GM10847 (cell line): ENCODE results near the gene PLEKHO1.

Experiments
- POLR2A ChIP-seq: IDR thresholded peaks from 2 replicates; pipeline ENCODE4 v1.6.1; 2011; ENCODE audit not compliant: insufficient read length; ENCODE audit errors: extremely low read depth

The PLEKHO1 gene

GRCh38 chr1:150161747-150162581 is 12.2 kb downstream of the PLEKHO1 start:
- no peak for TF ChIP-seq POLR2A

DNA sequence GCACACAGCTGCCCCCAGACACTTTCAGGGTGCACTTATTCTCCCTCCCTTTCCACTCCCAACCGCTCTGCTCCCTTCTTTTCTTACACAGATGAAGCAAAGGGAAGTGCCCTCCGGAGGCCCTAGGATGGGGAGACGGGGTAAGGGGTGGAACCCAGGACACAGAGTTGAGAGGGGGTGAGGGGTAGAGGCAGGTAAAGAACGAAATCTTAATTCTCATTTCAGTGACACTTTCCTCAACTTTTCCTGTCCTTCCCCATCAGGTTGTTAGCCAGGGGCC is 12.8 kb downstream of the PLEKHO1 start:
- TF ChIP-seq POLR2A, result no peak

- peak; percentile 31 for TF ChIP-seq POLR2A
Measured at GRCh38 chr1:150162862-150163706, 13.4 kb downstream of the PLEKHO1 start.

DNA sequence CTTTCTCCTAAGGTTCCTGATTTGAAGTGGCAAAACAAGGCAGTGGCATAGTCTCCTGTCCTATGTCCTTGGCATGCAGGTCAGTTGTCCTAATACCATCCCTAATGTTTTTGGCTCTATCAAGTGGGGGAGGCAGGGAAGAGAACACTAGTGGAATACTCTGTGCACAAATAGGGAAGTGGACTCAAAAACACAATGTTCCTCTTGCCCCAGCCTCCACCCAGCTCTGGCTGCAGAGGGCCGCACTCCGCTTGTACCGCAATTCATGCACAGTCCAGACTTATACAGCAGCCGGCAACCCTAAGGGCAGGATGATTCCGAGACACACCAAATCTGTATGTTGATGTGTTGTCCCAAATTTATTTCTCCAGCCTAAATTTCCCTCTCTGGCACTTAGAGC is 14.5 kb downstream of the PLEKHO1 start:
- TF ChIP-seq POLR2A, result no peak

GRCh38 chr1:150164779-150165178 is 15.1 kb downstream of the PLEKHO1 start:
- TF ChIP-seq POLR2A, result no peak

- TF ChIP-seq POLR2A, result no peak
Measured at GRCh38 chr1:150165622-150166612, 16.2 kb downstream of the PLEKHO1 start.

- no peak for TF ChIP-seq POLR2A
Measured at GRCh38 chr1:150168960-150169601, 19.4 kb downstream of the PLEKHO1 start.

DNA sequence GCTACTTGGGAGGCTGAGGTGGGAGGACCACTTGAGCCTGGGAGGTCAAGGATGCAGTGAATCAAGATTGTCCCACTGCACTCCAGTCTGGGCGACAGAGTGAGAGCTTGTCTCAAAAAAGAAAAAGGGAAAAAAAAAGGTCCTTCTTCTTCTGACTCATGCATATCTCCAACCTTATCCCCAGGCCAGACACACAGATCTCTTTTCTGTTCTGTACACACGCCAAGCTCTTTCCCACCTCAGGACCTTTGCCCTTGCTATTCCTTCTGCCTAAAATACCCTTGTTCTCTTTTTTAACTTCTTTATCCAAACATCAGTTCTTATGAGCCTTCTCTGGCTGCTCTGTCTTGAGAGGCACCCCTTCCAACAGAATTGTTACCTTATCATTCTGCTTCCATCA is 22.1 kb downstream of the PLEKHO1 start:
- no peak for TF ChIP-seq POLR2A

DNA sequence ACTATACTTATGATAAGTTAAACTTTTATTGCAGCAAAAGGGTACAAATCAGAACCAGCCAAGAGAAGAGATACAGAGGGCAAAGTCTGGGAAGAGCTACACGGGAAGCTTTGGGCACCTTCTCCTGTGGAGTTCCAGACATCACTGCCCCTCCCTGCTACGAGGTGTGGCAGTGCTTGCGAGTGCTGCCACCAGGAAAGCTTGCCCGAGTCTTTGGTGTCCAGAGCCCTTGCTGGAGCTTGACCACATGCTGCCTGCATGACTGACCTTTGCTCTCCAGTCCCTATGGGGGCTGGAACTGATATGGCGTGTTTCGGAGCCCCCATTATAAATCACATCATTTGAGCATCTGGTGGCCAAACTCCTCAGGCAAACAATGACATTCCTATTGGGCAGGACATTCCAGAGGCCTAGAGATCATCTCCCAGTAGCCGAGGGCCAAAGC is 23.4 kb downstream of the PLEKHO1 start:
- no peak for TF ChIP-seq POLR2A

DNA sequence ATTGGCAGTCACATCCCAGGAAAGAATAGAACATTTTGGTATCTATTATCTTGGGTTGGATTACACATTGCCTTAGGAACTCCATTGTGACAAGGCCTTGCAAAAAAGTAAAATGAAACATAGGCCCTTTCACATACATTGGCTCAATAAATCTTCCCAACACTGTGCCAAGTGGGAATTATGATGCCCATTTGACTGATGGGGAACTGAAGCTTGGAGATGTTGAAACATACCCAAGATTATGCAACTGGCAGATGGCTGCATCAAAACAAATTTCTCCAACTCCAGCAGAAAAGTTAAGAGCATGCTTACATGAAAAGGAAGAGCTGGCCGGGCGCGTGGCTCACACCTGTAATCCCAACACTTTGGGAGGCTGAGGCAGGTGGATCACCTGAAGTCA is 26.9 kb downstream of the PLEKHO1 start:
- TF ChIP-seq POLR2A, result no peak

GRCh38 chr1:150178548-150178947 is 28.8 kb downstream of the PLEKHO1 start:
- no peak for TF ChIP-seq POLR2A

GRCh38 chr1:150179867-150180266 is 30.2 kb downstream of the PLEKHO1 start:
- TF ChIP-seq POLR2A, result no peak

DNA sequence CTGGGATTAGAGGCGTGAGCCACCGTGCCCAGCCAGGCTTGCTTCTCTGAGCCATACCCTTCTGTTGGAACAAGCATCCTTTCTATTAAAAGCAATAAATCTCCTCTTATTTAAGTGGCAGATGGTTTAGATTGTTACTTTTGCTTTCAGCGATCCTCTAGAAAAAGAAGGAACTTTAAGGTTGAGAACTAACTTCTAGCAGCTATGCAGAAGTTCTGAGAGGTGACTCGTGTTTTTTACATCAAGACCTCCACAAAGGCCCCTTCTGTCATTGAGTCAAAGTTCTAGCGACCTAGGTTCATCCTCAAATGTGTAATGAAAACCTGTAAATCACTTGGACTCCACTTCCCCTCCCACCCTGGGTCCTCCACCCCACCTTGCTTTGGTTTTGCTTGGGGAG is 30.8 kb downstream of the PLEKHO1 start:
- no peak for TF ChIP-seq POLR2A

GRCh38 chr1:150182247-150182646 is 32.5 kb downstream of the PLEKHO1 start:
- TF ChIP-seq POLR2A, result no peak

GRCh38 chr1:150183061-150183460 is 33.3 kb downstream of the PLEKHO1 start:
- TF ChIP-seq POLR2A, result no peak
